HG02588 (cell line): Measurements from ENCODE around the gene CLCN5.

ENCODE experiments used
- ATAC-seq: cut with Tn5 transposase; IDR thresholded peaks from one replicate; pipeline ENCODE4 v1.9.1; 2021; ENCODE audit warnings: mild to moderate bottlenecking, moderate library complexity; ENCODE audit not compliant: unreplicated experiment

Gene CLCN5

DNA sequence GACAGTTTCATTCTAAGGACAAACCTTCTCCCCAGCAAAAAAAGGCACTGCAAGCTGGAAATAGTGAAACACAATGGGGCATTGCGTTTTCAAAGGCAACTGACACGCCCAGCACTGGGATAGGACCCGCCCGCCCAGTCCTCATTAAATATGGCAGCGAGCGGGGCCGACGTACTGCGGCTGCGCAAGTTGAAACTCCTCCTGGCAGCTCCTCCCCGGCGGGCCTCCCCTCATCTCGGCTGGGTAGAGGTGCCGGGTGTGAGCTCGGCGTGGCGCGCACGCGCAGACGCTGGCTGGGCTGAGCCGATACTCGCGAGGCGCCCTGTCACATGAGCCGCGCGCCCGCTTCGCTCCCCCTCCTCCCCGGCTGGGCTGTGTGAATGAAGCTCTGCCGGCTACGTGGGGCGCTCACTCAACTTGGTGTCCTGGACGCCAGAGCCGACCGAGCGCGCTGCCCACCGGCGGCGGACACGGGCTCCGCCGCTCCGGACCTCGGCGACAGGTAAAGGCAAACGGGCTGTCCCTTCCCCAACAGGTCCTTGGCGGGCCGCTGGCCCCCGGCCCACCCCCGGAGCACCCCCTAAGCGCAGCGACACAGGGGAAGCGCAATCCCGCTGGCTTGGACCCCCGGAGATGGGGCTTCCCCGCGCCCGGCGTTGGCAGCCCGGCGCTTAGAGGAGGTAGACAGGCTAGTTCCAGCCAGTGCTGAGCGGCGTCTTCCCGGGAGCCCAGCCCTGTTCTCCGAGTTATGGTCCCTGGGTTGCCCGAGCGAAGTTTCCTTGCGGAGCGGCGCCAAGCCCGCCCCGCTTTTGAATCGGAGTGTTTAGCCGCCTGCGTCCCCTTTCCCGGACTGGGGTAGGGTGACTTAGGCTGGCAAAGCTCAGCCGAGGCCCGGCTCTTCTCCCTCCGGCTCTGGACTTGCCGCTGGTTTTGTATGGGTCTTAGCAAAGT lies at the start of gene CLCN5:
TSS of gene CLCN5 (plus strand) at position 306 of the 951 bp plus-strand sequence. CDS start 2,703 bp downstream, outside the sequence.
- ATAC-seq = peak; percentile 98

DNA sequence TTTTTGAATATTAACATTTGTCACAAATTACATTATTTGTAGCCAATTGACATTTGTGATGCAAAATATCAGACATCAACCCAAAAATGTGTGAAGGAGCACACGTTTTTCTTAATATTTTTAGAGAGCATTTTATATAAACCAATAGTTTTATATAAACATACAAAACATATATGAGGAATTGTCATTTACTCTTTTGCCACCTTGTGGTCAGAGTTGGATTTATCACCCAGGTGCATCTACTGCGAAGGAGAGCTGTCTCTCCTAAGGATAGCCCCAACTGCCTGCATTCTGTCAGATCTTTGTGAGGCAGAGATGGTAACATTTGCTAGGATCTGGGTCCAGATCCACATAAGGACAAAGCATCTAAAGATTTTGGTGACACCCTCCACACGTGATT lies 45.6 kb upstream of the CLCN5 start:
- no peak for ATAC-seq

DNA sequence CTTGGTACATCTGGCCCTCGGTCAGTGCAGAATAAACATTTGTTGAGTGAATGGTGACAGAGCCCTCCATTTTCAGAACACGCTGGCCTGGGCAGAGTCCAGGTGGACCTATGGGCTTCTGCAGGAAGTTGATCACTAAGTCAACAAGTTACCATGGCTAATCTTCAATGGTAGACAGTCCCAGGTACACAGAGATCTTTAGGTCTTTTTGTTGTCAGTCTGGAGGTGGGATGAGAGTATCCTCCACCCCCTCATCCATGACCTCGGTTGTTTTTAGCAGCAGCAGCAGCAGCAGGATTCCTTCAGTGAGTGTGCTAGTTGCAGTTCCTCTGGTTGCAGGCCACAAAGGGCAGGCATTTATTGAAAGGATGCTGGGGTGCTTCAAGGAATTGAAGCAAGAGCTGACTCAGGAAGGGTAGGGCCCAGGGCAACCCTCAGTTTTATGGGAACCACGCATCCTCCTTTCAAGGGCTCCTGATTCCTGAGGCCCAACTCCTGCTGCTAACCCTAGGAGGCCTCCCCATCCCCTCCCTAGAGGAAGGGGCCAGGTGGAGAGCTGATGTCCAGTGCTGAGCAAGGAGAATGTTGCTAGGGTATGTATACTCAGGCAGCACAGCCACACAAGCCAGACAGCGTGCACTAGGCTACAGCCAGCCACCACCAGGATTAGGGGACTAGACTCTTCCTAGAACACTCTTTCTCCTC lies 44.8 kb upstream of the CLCN5 start:
- no peak for ATAC-seq

DNA sequence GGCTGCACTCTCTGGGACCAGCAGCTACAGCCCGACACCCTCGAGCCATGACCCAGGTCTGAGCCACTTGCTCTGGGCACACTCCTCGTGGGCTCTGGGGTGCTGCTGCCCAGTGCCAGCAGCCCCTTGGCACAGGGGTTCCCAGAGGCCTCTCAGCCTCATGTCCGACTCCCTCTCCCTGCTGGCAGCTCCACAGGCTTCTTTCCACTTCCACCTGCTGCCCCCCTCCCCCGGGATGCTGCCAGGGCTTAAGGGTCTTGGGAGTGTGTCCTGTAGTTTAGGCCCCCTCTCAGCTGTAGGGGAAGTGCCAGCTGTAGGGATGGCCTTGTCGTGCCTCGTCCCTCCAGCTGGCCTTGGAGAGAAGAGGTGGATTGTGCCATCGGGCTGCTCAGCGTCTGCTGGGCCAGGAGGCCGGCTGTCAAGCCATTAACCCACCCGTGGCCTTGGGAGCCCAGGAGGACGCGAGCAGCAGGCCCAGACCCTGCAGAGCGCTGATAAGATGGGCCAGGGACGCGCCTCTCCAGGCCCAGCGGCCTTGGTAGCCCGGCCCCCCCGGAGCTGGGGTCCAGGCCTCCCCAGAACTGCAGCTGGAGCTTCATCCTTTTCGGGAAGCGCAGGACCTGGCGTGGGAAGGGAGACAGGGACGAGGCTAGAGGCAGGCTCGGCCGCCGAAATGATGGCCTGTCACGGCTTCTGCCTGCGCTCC lies 44.1 kb upstream of the CLCN5 start:
- no peak for ATAC-seq

DNA sequence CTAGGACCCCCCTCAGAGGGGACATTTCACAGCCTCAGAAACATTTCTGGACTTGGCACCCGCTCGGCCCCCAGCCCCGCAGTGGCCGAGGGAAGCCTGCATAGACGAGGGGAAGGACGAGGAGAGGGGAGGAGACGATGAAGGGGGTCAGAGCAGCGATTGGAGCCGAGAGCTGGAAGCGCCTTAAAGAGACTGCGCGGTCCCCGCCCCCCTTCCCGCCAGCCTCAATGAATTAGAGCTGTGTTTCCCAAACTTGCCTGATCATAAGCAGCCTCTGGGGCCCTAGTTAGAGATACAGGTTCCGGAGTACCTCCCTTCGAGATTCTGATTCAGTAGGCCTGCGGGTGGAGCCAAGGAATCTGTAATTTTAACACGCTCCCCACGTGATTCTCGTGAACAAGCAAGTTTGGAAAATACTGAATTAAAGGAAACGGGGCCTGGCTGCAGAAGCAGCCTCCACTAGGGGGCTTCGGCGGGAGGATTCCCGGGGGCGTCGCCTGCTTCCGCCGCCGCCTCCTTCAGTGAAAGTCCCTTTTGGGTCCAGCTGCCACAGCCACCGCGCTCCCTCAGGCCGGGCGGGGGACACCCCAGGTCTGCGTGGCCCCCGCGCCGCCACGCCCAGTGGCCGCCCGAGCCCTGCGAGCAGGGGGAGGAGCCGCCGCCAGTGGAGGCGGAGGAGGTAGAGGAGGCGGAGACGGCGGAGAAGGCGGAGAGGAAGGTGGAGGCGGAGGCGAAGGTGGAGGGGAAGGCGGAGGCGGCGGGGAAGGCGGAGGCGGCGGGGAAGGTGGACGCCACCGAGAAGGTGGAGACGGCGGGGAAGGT lies 43.4 kb upstream of the CLCN5 start, which contains the start of gene USP27X:
TSS of gene USP27X (plus strand) at position 651 of the 822 bp plus-strand sequence. CDS start 824 bp downstream, outside the sequence.
- ATAC-seq = peak; percentile 96

DNA sequence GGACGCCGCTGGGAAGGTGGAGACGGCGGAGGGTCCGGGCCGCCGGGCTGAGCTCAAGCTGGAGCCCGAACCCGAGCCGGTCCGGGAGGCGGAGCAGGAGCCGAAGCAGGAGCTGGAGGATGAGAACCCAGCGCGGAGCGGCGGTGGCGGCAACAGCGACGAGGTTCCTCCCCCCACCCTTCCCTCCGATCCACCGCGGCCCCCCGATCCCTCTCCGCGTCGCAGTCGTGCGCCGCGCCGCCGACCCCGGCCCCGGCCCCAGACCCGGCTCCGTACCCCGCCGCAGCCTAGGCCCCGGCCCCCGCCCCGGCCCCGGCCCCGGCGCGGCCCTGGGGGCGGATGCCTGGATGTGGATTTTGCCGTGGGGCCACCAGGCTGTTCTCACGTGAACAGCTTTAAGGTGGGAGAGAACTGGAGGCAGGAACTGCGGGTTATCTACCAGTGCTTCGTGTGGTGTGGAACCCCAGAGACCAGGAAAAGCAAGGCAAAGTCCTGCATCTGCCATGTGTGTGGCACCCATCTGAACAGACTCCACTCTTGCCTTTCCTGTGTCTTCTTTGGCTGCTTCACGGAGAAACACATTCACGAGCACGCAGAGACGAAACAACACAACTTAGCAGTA lies 42.6 kb upstream of the CLCN5 start:
- ATAC-seq = peak; percentile 21

DNA sequence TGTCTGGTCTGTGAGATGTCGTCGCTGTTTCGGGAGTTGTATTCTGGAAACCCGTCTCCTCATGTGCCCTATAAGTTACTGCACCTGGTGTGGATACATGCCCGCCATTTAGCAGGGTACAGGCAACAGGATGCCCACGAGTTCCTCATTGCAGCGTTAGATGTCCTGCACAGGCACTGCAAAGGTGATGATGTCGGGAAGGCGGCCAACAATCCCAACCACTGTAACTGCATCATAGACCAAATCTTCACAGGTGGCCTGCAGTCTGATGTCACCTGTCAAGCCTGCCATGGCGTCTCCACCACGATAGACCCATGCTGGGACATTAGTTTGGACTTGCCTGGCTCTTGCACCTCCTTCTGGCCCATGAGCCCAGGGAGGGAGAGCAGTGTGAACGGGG lies 41.7 kb upstream of the CLCN5 start:
- ATAC-seq = no peak

DNA sequence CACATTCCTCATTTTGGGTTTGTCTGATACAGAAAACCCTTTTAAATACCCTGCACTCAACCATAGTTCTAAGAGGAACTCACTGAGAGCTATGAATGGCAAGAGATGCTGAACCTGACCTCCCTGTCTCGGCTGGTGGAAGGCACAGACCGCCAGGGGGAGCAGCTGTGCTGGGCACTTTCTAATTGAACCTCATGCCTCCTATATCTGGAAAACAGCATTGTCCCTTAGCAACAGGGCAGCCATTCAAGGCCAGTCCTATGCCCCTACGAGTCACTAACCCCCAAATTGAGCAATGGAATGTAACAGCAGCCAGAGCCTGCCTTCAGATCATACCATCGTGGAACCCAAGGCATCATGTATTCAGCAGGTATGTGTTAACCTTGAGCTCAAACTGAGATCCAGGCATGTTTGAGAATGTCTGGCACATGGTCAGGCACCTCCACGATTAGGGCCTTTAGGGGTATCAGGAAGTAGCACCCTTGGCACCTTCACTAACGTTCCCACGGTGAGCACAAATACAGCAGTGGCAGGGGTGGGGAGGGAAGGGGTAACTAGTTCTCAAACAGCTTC lies 38.0 kb upstream of the CLCN5 start:
- no peak for ATAC-seq

DNA sequence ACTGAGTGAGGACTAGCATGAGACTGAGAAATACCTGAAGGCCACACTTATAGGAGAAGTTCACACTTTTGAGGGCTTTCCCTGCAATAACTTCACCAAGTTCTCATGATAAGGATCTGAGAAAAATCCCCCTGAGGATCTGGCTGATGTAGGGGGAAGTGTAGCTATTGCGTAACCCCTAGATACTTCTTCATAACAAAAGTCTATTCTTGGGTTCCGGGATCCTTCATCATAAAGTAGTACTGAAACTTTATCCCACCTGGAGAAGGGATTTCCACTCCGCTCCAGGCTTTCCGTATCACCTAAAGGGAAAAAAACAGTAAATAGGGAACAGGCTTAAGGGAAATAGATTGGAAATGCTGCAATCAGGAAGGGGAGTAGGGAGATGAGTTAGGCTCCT lies 29.9 kb upstream of the CLCN5 start:
- ATAC-seq = no peak

DNA sequence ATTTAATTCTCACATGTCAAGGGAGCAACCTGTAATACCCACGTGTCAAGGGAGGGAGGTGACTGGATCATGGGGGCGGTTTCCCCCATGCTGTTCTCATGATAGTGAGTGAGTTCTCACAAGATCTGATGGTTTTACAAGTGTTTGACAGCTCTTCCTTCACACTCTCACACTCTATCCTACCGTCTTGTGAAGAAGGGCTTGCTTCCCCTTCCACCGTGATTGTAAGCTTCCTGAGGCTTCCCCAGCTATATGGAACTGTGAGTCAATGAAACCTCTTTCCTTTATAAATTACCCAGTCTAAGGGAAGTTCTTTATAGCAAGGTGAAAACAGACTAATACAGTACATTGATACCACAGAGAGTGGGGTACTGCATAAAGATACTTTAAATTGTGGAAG lies 25.4 kb upstream of the CLCN5 start:
- ATAC-seq = no peak

DNA sequence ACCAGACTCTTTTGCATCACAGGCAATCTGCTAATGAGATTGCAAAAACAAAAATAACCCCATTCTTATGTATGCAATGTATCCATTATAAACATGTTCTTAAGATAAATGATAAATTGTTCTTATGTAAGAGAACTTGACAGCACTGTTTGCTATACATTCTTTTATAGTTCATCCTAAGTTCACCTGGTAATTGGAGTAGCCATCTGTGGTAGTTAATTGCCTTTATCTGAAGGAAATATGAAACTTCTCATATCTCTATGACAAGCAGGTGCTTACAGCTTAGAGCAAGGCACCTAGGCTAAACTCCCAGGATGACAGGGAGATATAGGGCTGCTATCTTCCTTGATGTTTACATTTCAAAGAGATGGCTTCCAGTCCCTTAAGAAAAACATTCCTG lies 21.3 kb upstream of the CLCN5 start:
- no peak for ATAC-seq

DNA sequence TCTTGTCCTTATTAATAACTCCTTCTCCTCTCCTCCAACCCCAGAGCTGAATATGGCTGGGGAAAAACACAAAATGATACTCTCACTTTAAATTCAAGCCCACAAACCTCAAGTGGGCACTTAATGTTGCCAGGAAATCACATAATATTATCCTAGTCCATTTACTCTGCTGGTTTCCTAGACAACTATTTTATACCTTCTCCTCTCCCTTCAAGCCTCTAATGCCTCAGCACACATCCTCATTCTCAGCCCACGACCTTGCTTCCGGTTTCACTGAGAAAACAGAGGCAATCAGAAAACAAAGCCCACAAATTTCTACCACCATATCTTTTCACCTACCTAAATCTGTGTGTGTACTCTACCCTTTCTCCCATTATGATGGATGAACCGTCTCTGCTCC lies 12.1 kb upstream of the CLCN5 start:
- ATAC-seq = no peak

DNA sequence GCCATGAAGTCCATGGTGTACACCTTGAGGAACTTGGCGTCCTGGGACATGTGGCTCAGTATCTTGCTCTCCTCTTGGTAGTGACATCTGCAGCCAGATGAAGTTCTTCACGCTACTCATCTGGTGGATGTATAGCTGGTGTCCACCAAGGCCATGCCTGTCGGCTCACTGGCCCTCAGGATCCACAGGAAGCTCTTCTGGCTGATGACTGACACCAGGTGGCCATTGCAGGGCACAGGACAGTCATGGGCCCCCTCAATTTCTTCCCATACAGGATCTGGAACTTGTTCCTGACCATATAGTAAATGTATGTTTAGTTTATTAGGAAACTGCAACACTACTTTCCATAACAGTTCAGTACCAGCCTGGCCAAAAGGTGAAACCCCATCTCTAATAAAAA lies 10.3 kb upstream of the CLCN5 start:
- ATAC-seq = no peak

DNA sequence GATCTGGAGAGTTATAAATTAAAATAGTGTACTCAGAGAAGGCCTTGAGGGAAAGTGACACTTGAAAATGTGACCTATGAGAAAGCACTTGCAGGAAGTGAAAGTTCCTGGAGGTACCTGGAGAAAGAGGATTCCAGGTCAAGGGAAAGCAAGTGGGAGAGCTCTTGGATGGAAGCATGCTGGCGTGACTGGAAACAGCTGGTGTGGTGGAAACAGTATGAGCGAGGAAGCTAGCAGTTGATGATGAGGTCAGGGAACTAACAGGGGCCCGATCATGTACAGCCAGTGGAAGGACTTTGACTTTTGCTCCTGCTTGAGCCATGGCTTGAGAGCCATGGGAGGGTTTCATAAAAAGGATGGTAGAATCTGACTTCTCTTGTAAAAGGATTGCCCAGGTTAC lies 9.5 kb upstream of the CLCN5 start:
- ATAC-seq = no peak

DNA sequence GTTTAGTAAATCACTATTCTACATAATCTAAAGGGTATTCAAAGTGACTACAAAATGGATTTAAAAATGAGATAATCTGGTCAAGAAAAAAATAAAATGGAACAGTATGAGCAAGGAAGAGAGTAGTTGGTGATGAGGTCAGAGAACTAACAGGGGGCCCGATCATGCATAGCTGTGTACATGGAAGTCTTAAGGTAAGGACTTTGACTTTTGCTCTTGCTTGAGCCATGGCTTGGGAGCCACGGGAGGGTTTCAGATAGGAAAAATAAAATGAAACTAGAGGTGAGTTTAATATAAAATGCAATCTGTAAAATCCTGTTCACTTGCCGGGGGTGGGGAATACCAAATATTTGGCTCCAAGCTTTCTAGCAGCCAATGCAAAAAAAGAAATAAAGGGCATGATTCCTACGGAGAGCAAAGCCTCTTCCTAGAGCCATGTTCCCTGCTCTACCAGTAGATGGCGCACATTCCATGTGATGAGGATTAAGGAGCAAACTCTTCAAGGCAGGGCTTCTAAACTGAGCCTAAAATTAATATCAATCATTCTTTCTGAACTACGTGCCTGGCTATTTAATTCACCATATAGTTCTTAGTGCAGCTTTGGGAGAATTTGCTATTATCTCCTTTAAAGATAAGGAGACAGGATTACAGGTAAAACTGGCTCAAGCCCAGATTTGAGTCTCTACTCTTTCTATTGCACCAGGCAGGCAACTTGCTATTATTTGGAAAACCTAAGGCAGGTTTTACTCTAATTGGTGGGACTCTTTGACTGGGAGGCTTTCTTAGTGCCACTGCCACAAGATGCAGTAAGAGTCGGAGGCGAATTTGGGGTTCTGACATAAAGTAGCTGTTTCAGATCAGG lies 6.8 kb upstream of the CLCN5 start:
- no peak for ATAC-seq

DNA sequence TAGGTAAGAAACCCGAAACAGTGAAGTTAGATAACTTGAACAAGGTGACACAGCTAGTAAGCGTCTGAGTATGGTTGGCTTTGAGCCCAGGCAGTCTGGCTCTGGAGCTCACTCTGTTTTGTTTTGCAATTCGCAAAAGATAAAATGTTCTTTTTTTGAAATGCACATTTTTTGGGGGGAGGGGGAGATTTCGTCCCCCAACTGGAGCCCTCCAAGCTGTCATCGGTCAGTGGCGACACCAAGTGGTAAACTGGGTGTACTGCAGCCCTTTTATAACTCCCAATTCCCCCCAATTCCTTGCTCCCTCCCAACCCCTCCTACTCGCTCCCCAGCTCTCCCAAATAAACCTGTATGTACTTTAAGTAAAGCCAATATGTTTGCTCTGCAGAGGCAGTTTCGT lies 2.8 kb upstream of the CLCN5 start:
- no peak for ATAC-seq

DNA sequence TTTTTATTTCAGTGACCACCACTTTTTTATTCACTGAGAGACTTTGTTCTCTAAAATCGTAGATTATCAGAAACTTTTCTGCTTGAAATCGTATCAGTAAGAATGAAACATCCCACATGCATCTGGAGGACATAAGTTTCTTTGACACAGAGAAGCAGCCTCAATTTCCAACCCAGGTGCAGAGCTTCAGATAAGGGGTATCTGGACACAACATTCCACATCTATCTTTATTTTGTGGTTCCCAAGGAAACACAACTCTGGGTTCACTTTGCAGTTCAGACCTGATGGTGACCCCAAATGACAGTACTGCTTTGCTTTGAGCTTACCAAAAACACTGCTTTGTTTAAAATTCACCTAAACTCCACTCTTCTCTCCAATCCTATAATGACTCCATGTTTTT lies 1.3 kb upstream of the CLCN5 start:
- ATAC-seq = no peak

DNA sequence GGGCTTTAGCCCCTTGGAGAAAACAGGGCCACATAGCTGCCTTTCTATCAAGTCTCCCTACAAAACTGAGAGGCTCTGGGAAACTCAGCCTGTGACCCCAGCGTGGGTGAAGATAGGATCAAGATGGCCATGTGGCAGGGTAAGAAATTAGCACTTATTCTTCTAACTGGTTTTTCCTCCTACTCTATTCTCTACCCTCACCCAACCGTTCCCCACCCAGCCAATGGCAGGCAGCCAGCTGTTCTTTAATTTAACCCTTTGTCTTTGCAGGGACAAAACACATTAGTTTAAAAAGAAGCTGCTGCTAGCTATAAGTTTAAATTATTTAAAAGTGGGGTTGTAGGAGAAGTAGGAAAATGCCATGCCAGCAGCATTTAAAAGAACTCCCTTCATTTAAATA lies 2.8 kb downstream of the CLCN5 start:
- no peak for ATAC-seq

DNA sequence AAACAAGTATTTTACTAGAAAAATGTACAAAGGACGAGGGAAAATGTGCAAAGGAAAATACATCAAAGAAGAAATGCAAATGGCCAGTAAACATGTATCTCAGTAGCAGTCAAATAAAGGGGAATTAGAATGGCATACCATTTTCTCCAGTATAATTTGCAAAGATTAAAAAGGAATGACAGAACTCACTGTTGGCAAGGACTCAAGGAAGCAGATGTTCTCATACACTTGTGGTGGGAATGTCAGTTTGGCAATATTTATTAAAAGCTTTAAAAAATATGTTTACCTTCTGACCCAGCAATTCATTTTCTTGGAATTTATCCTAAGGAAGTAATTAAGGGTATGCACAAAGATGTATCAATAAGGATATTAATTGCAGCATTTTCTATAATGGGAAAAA lies 7.6 kb downstream of the CLCN5 start:
- no peak for ATAC-seq
